Measurements from ENCODE around the gene GNE.

GNE gene

DNA sequence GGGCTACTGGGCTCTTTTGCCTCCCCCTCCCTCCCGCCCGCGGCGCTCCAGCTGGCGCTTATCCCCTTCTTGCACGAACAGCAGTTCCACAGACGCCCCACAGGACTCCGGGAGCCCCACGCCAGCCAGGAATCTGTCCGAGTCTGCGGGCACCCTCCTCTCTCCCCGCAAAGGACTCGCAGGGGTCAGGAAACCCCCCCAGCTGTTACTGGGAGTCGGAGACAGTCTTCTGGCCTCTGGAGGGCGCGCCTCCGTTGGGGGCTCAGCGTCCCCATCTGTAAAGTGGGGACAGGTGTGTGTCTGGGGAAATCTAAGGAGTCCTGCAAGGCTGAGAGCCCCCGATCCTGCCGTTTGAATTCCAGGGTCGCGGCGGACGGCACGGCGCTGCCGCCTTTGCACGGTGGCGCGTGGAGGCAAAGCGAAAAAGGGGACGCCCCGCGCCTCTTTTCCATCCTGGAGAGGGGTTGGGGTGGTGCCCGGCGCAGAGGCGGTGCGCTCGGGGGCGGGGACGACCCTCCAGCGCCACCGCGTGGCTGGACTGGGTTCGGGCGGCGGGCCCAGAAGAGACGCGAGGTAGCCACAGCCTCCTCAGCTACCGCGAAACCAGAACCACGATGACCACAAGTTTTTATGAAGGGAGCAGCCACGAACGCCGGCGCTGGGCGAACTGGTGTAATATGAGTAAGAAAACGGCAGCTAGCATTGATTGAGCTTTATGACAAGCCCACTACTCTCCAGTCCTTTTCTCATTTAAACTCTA lies 91.9 kb downstream of the GNE start:
- peak; percentile 88 for DNase-seq

DNA sequence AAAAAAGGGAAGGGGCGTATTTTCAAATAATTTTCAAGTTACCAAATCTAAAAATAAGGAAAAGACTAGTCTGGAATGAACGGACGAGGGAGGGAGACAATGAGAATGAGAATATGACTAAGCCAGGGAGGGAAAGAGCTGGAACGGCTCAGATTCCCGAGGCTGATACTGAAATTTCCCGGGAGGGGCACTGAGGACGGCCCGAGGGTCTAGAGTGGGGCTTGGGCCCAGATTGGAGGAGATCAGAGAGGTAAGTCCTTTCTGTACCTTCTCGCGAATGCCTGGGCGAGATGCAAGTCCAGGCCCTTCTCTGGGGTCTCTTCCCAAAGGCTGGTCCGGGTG lies 92.5 kb downstream of the GNE start:
- DNase-seq = no peak

DNA sequence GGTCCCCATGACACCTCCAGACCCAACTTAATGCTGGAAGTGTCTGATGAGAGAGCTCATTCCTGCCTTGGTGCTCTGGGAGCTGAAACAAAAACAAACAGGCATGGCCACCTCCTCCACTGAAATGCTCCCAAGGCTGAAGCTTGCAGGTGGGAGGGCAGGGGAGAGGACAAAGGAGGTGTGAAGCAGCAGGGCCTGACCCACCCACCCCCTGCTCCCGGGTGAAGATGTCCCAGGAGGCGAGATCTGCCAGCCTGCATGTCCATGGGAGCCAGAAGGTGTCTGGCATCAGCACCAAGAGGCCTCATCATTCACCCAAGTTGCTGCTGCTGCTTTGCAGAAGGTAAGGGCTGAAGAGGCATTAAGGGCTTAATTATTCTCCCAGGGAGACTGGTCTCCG lies 93.3 kb downstream of the GNE start:
- peak; percentile 54 for DNase-seq

Measured in right kidney (tissue), 1 donor.